Activated CD8-positive, alpha-beta memory T cell treated with anti-CD3 and anti-CD28 coated beads for 24 hours (primary cell): ENCODE measurements around the gene METTL22.
"Not testable (repeated sequence)": the region's sequence is repeated elsewhere in the genome, so short reads cannot be mapped to it uniquely, and the experiment has no call there.

Experiments
- DNase-seq: peaks from one replicate; pipeline ENCODE4 v3.0.0-alpha.2; 2020

The METTL22 gene

DNA sequence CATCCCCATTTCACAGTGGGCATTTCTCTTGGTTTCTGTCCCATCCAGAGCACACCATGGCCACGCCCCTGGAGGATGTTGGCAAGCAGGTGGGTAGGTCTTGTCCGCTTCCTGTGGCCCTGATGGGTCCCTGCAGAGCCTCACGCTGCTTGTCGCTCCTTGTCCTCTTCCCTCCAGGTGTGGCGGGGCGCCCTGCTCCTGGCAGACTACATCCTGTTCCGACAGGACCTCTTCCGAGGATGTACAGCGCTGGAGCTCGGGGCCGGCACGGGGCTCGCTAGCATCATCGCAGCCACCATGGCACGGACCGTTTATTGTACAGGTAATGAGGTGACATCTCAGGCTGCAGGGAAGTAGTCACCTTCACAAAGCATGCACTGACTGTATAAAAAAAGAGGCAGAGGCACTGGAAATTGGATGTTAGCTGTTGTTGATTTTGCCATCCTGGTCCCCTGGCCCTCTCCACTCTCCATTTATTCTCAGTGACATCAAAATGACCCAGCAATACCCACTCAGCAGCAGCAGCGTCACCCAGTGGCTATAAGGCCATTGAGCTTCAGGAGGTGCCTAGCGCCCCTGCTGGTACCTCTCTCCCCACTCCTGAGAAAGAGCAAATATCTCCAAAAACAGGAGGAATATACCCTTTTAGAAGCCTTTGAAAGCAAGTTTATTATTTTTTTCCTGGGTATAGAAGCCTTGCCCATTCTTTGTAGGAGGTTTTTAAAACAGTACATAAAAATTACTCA is 13.7 kb downstream of the METTL22 start:
- DNase-seq: no peak

DNA sequence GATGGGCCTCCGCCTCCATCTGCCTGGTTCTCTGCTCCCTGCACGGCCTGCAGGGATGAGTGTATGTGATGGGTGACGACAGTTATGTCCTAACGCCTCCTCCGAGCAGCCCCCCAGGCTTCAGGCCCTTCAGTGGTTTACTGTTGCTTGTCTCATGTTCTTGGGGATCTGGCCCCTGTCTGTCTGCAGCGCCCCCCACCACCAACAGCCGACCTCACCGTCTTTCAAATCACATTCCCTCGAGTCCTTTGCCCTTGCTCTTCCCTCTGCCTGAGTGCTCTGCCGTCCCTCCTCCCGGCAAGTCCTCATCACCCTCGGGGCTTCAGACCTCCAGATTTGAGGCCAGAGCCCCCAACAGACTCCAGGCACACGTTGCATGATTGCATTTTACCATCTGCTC is 18.2 kb downstream of the METTL22 start:
- DNase-seq: no peak

DNA sequence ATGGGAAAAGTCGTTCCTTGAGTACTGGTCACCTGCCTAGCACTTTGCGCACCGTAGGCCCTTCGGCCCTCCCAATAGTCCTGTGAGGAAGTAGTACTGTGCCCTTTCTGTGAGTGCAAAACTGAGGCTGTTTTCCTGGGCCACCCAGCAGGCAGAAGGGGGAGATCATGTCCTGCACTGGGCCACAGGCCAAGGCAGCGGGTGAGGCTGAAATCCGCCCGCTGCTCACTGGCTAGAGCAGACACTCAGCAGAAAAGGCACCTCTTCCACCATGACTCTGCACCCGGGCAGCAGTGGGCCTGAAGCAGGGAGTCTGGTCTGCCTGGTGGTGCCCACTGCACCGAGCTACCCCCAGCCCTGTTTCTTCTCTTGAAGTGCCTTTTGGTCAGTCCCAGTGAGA is 20.2 kb downstream of the METTL22 start:
- DNase-seq: no peak

DNA sequence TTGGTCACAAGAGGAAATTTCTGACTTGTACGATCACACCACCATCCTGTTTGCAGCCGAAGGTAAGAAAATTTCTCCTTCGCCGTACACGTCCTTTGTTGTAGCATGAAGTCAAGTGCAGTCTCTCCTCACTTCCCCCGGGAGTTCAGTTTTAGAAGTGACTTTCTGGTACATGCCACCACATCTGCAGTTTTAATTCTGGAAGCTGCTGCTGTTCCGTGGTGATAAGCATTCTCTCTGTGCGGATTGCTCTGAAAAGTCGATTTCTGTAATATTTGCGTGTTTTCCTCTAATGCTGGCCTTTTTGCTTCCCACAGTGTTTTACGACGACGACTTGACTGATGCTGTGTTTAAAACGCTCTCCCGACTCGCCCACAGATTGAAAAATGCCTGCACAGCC is 20.6 kb downstream of the METTL22 start:
- DNase-seq: no peak

DNA sequence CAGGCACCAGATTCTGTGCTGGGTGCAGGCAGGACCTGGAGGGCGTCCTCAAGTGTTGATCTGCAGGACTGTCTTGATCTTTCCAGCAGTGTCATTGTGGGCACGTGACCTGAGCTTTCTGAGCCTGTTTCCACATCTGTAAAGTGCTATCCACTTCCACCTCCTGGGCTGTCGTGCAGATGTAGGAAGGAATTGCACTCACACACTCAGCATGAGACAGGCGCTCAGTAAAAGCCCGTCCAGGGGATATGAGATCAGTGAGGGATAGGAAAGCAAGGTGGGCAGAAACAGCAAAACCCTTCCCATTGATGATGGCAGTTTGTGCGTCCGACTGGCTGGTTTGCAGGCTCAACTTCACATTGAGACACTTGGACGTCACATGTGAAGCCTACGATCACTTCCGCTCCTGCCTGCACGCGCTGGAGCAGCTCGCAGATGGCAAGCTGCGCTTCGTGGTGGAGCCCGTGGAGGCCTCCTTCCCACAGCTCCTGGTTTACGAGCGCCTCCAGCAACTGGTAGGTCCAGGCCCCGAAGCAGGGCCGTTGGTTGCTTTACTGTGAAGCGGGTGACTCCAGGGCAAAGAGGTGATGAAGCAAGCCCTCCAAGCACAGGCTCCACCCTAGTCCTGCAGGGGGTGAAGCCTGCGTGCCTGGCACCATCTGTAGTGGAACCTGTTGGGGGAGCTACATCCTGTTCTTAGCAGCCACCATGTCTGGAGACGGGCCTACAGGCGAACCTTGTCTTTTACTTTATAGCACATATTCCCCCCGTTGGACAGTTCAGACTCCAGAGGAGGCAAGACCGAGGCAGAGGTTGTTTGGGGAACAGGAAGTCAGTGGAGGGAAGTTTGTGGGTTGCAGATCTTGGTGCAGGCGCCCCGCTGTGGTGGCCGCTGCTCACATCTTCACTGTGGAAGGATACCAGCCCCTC is 23.0 kb downstream of the METTL22 start:
- DNase-seq: peak; percentile 60

DNA sequence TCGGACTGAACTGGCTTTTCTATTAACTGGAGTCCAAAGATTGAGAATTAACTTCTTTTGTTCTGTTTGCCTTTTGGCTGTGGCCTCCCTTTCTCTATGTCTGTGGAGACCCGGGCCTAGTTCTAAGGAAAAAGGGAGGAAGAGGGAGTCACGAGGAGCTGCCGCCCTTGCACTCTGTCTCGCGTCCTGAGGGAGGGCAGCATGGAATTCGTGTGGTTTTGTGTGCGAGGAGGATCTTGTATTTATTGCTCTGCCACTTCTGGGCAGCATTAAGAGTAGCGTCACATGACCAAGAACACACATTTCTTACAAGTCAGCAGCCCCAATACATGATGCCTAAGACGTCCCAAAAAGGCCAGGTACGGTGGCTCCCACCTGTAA is 23.6 kb downstream of the METTL22 start:
- no peak for DNase-seq

DNA sequence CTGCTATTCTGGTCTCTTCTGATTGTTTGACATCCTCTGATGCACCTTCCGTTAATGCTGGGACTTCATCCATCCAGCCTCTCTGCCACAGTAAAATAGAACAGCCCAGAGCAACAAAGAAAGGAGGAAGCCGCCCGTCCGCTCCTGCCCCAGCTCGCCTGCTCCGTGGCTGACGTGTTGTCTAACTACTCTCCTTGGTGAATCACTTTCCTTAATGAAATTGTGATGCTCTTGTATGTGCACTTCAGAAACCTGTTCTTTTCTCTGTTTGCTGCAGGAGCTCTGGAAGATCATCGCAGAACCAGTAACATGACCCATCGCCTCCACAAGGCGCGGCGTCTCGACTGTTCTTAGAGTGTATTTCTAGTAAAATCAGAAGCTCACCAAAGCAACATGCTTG is 24.3 kb downstream of the METTL22 start:
- DNase-seq: no peak

DNA sequence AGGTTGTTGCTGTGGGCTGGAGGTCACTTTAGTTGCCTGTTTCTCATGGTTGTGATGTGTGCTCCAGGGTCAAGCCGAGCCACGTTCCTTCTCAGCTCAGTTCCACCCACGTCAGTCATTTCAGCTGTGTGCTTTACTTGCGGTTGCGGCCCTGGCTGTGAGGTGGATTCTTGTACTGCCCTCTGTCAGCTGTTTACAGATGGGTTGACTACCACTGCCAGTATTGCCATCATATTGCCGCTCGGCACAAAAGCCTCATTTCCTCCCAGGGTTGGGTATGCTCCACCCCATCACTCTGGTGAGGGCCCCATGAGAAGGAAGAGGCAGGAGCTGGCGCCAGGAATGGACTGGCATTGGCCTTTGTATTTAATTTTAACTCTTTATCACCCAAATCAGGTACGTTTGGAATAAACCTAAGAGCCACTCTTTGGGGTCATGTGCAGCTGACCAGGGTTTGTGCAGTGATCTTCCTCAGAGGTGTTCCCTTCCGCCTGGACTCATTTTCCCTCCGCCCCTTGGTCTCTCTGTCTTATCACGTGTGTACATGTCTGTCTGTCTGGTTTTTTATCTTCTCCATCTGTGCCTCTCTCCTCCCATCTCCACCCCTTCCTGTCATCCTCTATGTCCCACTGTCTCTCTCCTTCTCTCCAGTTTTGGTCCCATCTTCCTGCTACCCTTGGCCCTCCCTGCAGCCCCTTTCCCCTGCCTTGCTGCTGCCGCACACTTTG is 25.0 kb downstream of the METTL22 start:
- DNase-seq: no peak

DNA sequence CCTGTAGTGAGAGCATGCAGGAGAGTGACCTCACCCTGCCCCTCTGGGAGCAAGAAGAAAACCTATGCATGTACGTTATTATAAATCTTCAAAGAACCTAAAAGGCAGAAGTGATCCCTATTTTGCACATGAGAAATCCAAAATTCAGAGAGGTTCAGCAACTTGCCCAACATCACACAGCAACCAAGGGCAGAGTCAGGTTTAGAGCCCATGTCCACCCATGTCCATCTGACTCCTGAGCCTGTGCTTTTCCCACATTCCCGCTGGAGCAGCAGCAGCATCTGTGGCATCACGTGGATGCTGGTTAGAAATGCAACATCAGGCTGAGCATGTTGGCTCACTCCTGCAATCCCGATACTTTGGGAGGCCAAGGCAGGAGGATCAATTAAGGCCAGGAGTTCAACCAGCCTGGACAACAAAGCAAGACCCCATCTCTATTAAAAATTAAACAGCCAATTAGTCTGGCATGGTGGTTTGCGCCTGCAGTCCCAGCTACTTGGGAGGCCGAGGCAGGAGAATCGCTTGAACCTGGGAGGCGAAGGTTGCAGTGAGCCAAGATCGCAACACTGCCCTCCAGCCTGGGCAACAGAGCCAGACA is 26.3 kb downstream of the METTL22 start:
- no peak for DNase-seq

DNA sequence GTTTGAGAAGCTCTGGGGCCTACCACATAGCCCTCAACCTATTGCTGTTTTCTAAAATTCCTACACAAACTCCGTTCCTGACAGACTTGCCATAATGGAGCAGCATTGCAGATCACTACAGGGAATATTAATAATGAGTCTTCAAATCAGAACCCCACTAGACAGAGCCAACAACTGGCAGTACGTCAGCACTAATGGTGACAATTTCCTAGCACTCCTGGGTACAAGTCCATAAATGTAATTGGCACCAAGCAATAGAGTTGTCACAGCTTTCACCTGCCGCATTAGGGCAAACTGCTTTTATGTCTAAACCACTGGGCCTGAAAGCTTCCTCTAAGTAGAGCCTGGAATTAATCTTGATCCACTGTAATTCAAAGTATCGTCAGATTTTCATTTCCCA is 27.4 kb downstream of the METTL22 start:
- DNase-seq: no peak

DNA sequence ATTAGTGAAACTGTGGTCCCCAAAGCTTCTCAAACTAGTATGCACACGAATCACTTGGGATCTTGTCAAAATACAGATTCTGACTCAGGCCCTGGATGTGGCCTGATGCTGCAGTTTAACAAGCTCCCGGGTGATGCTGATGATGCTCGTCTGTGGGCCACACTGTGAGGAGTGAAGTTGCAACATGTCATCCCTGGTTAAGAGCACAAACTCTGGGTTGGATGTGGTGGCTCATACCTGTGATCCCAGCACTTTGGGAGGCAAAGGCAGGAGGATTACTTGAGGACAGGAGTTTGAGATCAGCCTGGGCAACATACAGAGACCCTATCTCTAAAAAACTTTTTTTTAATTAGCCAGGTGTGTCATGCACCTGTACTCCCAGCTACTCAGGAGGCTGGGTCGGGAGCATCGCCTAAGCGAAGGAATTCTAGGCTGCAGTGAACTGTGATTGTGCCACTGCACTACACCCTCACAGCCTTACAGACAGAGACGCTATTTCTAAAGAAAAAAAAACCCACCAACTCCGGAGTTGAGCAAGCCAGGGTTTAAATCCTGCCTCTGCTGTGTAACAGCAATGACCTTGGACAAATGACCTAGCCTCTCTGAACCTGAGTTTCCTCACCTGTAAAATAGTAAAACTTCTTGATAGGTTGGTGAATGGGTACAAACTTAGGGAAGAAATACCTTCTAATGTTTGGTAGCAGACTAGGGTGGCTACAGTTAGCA is 28.5 kb downstream of the METTL22 start:
- DNase-seq: no peak

DNA sequence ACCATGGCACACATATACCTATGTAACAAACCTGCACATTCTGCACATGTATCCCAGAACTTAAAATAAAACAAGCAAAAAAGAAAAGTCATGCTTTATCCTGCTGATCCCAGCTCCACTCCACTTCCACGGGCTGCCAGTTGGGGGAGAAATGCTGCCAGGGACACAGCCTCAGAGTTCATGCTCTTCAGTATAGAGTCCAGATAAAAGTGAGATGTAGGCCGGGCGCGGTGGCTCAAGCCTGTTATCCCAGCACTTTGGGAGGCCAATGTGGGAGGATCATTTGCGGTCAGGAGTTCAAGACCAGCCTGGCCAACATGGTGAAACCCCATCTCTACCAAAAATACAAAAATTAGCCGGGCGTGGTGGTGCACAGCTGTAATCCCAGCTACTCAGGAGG is 30.5 kb downstream of the METTL22 start:
- not testable (repeated sequence) for DNase-seq

DNA sequence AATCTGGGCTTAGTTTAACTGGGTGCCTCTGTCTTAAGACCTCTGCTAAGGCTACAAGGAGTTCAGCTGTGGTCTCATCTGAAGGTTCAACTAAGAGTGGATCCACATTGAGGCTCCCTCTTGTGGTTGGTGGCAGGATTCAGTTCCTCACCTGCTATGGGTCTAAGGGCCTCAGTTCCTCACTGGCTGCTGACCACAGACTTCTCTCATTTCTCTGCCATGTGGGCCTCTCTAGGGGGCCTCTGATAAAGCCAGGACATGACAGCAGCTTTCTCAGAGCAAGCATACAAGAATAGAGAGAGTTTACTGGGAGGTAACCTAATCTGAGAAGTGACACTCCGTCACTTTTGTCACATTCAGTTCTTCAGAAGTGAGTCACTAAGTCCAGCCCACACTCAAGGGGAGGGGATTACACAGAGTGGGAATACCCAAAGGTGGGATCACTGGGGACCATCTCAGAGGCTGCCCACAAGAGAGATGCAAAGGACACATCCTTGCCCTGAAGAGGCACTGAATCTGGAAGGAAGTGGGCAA is 33.8 kb downstream of the METTL22 start:
- DNase-seq: no peak

DNA sequence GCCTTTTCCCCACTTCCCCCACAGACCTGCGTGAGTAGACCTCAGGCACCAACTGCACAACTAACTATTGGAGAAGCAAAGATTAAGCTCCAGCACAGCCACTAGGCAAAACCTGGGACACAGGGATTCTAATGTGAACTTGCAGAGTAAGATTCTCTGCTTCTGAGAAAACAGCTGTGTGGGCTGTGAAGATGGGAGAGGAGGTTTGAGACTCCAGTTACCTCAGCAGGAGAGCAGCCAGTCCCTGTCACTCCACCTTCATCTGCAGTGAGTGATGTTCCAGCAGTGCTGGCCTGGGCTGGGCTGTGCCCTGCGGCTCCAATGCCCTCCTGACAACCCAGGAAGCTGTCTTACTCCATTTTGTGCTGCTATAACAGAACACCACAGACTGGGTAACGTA is 34.9 kb downstream of the METTL22 start:
- DNase-seq: no peak

DNA sequence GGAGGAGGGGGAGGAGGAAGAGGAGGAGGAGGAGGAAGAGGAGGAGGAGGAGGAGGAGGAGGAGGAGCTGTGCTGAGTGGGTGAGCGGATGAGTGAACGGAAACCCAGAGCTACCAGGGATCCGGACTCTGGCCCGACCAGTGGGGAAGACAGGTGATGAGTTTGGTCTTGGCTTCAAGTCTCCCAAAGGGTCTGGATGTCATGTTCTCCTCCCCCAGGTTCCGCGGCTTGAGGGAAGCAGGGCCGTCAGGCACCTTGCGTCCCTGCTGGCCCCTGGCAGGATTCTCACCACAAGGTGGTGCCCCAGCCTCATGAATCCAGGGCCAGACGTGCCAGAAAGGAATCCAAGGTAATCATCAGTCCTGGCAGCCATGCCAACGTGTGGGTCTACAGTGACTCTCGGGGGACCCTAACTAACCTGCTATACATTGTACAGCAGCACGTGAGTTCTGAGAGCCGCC is 39.4 kb downstream of the METTL22 start:
- peak; percentile 72 for DNase-seq

DNA sequence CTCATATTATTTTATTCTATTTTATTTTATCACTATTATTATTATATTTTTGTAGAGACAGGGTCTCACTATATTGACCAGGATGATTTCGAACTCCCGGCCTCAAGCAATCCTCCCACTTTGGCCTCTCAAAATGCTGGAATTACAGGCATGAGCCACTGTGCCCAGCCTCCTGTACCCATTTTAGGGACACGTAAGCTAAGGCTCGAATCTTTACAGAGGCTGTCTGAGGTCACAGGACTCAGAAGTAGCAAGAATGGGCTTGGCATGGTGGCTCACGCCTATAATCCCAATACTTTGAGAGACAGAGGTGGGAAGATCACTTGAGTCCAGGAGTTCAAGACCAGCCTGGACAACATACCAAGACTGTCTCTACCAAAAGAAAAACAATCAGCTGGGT is 40.2 kb downstream of the METTL22 start:
- no peak for DNase-seq

DNA sequence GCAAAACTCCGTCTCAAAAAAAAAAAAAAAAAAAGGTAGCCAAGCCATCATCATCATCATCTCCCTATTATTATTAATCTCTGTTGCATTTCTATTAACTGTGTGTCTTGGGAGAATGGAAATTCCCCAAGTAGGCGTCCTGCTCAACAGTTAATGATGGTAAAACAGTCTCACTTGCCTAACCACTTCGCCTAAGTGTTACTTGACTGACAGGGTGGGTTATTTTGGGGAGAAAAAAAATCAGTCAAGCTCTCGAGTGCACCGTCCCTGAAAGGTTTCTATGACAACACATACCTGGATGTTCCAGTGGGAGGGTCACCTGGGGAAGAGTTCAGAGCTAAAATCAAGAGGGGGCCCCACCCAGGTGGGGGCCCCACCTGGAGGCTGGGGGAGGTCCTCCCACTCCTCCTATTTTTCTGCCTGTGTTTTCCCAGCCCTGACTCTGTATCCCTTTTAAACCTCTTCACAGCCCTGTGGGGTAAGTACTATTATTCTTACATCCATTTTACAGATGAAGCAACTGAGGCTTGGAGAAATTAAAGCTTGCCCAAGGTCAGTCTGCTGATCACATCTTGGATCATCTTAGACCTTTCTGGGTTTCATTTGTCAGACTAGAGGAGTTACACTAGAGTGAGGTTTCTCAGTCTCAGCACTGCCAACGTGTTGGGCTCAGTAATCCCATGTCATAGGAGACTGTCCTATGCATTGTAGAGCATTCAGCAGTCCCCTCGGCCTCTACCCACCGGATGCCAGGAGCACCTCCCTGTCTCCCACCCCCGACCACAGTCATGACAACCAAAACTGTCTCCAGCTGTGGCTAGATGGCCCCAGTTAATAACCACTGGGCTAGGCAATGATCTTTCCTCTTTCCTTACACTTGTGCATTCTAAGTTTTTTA is 41.9 kb downstream of the METTL22 start:
- DNase-seq: no peak

DNA sequence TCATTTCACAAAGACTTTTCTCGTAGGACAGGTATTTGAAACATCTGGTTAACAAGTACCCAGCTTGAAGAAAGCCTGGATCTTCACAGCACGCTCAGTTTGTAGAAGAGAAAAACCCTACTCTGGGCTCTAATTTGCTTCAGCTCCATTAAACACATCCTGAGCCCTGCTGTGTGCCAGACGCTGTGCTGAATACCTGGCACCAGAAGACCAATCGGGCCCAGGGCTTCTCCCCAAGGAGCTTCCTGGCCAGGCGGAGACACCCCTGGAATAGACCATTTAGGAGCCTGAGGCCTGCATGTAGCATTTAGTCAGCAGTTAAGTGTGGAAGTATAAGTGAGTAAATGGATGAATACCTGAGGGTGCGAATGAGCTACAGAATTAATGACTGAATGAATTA is 44.0 kb downstream of the METTL22 start:
- no peak for DNase-seq

DNA sequence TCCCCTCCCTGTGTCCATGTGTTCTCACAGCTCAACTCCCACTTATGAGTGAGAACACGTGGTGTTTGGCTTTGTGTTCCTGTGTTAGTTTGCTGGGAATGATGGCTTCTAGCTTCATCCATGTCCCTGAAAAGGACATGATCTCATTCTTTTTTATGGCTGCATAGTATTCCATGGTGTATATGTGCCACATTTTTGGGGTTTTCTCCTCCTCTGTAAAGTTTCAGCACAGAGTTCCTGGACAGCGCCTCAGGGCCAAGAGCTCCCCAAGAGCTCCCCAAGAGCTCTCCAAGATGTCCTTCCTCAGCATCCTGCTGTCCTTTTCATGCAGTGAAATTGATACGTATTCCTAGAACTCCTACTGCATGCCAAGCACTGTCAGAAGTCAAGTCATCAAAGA is 46.0 kb downstream of the METTL22 start:
- no peak for DNase-seq

DNA sequence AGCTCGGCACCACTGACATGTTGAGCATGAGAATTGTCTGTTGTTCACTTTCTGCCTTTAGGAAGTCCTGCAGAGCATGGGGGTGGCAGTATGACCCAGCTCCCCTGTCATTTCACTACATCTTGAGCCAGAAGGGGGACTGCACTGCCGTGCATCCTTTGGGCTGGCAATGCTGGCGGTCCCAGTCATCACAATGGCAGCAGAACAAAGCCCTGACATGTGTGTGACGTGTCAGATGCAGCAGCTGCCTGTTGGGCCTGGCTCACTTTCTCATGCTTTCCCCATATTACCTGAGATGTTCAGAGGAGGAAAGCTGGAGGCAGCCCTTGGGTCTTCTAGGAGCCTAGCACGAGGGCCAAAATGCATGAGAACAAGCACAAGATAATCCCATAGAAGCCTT is 46.6 kb downstream of the METTL22 start:
- DNase-seq: no peak

DNA sequence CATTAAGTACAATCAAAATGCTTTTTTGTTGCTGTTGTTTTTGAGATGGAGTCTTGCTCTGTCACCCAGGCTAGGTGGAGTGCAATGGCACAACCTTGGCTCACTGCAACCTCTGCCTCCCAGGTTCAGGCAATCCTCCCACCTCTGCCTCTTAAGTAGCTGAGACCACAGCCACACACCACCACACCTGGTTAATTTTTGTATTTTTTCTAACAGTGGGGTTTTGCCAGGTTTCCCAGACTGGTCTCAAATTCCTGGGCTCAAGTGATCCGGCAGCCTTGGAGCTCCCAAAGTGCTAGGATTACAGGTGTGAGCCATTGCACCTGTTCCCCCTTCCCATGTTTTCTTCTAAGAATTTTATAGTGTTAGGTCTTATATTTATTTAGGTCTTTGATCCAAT is 48.0 kb downstream of the METTL22 start:
- DNase-seq: no peak
